Amygdala (tissue), 56 donors: ENCODE measurements around the gene PIK3IP1.

ENCODE experiments used
- DNase-seq, 56 donors: peaks; one replicate each; lab custom pipeline; 2025; lab: John Stamatoyannopoulos, UW

The PIK3IP1 gene

GRCh38 chr22:31313366-31314147, 21.3 kb upstream of the PIK3IP1 start:
- DNase-seq: peak in 42 of 56 donors; percentile 8 to 84 (median 46)

GRCh38 chr22:31308181-31308580, 15.9 kb upstream of the PIK3IP1 start:
- DNase-seq: no peak

- no peak for DNase-seq
These were observed 12.9 kb upstream of the PIK3IP1 start for GRCh38 chr22:31305194-31305593.

DNA sequence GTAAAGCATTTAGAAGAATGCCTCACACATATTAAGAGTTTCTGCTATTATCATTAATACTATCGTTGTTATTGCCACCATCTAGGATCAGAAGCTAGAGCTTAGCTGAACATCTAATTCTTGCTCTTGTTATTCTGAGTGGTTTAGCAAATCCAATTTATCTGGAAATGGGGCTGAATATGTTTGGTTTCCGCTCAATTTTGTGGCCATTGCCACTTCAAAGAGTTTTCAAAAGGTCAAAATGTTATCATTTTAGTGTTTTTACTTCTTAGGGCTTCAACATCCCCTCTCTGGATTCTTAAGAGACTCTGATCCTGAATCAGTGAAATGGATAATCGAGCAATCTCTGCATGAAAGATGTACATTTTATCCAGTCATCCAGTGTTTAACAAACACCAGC, 10.2 kb upstream of the PIK3IP1 start:
- no peak for DNase-seq

DNA sequence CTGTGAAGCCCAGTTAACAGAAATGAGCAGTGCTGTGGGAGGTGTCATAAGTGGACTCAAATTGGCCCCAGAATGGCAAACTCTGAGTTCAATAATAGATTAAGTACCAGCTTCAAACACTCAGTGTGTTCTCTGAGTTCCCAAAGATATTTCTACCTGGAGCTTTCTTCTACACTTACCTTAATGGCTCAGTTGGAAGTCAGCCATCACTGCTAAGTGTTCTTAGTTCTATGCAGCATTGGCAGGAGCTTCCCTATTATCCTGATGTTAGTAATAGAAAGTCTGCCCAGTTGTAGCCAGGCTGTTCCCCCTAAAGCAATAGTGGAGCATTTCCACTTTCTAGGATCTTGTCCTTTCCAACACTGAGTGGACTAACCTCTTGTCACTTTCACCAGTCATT, 9.7 kb upstream of the PIK3IP1 start:
- DNase-seq: no peak

DNA sequence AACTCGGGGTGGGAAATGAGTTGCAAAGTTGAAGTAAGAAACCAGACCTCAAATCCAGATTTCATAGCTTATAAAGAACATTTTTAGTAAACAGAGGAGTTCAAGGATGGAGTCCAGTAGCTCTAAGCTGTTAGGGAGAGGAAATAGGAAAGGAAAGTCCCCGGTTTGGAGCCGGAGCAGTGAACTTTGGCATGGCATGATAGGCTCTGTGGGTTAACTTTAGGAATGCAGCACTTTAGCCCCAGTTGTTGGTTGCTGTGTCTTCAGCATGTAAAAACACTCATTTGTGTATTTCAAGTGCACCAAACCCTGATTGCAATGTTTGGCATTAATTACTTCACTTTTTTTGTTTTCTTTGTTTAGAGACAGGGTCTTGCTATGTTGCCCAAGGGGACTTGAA, 8.6 kb upstream of the PIK3IP1 start:
- no peak for DNase-seq

GRCh38 chr22:31295831-31296657, 3.8 kb upstream of the PIK3IP1 start:
- no peak for DNase-seq

DNA sequence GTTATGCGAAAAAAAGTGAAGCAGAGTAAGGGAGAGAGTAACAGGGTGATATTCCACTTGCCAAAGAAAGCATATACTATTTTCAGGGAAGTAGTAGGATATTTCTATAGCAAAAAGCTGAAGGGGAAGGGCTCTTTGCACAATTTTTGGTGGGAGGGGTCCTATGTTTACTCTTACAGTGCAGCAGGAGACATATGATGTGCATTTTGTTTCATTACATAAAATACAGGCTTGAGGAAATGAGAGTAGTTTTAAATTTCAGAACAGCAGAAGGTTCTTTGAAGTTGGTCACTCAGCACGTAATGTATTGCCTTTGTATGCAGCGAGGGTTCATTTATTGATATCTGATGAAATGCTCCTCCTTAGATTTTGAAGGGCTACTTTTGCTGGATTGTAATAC, 3.1 kb upstream of the PIK3IP1 start:
- DNase-seq: no peak

DNA sequence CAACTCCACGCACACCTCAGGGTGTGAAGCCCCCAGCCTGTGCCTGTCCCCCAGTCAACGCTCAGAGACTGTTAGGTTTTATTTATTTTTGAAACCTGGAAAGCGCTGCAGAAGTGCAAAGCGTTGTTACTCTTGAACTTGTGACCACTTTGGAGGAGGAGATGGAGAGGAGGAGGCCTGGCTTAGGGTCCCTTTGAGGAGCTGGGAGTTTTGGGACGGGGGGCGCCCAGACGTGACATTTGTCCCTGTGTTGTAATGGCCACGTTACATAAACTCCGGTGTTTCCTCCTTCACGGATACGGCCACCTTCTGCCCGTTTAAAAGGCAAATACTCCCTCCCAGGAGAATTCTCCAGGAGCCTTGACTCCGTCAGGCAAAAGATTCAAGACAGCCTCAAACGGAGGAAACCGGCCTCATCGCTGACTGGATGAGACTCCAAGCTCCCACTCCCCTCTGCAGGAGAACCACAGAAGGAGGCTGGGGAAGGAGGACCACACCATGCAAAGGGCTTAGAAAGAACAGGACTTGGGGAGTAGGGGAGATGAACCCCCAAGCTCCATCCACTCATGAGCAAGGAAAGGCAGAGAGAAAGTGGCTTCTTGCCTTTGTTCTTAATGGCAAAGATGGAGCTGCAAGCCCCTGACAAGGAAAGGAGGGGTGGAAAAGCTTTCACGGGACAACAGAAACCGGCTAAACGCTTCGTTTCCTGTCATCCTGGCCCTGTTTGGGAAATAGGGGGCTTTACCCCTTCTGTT, 630 bp downstream of the PIK3IP1 start:
- DNase-seq: peak in 15 of 56 donors; percentile 14 to 71 (median 54)

GRCh38 chr22:31290494-31291471, 1.5 kb downstream of the PIK3IP1 start:
- DNase-seq: peak; percentile 51 to 98 (median 90)

DNA sequence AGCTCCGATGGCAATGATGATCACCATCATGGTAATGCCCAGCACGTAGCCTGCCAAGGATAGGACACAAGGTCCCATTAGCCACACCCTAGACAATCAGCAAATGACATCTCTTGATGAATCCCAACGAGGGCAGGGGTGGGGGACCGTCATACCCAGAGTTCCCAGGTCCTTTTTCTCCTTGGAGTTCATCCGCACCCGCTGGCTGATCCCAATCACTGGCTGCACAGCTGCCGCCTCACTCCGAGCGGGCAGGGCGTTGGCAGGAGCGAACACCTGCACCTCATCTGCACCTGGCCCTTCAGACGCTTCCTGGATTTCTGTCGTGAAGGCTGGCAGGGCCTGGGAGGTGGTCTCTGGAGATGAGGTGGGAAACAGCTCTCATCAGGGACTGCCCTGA, 2.9 kb downstream of the PIK3IP1 start:
- DNase-seq: no peak

DNA sequence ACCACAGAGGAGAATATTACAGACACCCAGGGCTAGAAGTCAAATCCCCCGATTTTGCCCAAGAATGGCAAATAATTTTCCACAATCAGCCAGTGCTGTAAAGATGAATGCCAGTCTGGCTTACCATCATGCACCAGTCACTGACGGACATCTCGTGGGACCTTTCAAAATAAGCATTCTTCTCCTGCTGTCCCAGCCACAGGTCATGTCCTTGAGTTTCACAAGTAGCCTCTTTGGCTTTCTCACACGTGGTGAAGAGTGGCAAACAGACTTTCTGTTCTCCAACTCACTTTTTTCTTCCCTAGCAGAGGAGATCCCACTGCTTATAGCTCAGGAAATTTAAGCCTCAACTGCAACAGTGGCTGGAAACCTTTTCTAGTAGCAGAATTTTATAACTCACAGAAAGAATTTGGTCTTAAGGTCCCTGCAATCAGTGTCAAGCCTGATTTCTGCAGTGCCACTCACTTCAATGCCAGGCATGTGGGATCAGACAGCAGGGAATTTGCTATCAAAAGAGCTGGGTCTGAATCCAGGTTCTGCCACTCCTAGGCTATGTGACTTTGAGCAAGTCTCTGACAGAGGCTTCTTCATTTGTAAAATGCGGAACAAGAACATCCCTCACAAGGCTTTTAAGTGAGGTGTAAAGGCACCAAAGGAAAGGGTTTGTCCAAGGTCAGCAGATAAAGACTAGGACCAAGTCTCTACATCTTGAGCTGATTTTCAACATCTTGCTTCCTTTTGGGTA, 3.6 kb downstream of the PIK3IP1 start:
- DNase-seq: no peak

DNA sequence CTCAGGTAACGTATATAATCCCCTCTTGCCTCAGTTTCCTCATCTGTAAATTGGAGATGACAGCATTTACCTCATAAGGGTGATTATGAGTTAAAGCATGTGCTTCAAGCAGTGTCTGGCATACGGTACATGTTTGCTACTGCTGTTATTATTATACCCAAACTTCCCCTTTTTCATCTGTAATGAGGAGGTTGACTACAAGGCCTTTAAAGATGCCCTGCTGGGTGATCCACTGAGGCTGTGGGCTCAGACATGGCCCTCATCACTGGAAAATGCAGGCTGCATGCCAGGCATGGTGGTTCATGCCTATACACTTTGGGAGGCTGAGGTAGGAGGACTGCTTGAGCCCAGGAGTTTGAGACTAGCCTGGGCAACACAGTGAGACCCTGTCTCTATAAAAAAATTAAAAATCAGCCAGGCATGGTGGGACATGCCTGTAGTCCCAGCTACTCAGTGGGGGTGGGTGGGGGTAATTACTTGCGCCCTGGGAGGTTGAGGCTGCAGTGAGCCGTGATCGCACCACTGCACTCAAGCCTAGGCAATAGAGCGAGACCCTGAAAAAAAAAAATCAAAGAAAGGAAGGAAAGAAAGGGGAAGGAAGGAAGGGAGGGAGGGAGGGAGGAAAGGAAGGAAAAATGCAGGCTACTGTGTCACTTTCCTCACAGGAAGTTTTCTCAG, 4.3 kb downstream of the PIK3IP1 start:
- no peak for DNase-seq

- DNase-seq: no peak
These were observed 5.7 kb downstream of the PIK3IP1 start for GRCh38 chr22:31286360-31287255.

DNA sequence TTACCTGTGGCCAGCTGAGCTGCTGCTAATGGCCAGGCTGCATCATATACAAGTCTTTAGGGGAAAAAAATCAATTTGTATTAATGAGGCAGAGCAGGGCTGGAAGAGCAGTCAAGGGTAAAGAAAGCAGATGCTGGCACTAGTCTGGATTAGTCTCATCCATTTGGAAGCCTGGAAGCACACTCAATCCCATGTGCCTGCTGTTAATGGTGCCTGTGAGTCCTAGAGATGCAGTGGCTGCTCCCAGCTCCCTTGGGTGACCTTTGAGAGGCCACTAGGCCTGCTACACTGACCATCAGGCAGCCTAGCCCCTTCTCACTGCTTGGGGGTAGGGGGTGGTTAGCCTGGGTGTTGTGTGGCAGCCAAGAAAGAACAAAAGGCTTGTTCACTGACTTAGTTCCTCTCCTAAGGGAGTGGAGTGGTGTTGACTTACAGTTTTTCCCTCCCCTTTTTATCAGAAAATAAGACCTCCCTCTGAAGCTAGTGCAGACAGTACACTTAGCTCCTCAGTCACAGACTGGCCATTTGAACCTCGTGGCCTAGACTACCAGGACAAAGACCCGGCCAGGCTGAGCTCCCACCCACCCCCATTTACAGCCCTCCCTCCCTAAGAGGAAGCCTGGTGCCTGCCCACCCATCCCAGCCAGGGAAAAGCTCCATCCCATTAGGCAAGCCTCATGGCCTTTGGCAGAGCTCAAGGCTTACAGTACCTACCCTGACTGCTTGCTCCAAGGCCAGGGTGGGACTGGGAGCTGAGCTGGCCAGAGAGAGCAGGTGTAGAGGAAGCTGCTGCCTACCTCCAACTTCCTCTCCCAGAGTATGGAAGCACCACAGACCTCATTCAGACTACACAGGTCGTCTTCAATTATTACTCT, 7.8 kb downstream of the PIK3IP1 start:
- DNase-seq: no peak

DNA sequence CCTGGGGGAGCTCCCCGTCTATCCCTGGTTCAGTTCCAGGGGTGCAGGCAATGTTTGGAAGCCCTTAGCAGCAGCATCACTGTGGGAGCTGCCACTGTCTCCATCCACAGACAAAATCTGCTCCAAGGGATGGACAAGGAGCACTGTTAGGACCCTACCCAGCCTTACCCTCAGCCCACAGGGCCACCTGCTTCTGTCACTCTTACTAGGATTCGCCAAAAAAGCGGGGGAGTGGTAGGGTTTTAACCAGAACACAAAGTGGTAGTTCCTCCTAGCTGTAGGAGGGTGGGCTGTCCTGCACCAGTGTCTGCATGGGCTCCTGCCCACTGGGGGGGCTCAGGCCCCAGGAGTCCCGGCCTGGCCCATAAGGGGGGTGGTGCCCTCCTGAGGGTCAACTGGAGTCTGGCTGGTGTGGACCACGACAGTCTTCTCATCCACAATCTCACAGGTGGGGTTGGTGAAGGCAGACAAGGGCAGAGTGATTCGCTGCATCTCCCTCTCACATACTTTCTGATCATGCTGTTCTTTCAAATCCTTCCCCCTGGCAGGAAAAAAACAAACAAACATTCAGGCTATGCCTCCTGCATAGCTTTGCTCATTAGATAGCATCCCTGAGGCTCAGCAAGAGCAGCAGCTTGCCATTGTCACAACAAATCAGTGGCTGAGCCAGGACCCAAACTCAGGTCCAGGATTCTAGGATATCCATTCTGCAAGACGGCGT, 9.4 kb downstream of the PIK3IP1 start:
- no peak for DNase-seq
